GM12878 (cell line): ENCODE measurements around the gene LARGE1. TPM values are rescaled to one million over a fixed set of nuclear protein-coding genes. Genes with fewer than 3 reads are reported as not detected.

Source experiments
- ATAC-seq: fragments of 200-7000 bp; cut with Tn5 transposase; 3 replicates; pipeline ENCODE4 v1.9.1; 2020; ENCODE audit warnings: mild to moderate bottlenecking, moderate library complexity
- BruUV-seq: library from RNA; stranded (reverse); fragments of 400-500 nt; replicated peaks from 2 replicates; lab custom pipeline; 2021; lab: Mats Ljungman, UMichigan
- CTCF ChIA-PET: fragments of 300-600 bp; sonication (Branson Sonifier 250); formaldehyde crosslinking; extraction: SDS; loops from one replicate; lab custom pipeline; 2021; ENCODE audit warnings: inconsistent platforms; lab: Yijun Ruan, JAX
- POLR2A ChIA-PET: fragments of 350-600 bp; formaldehyde crosslinking; extraction: SDS; loops from one replicate; lab custom pipeline; 2021; ENCODE audit warnings: inconsistent platforms; lab: Charles Lee
- RAD21 ChIA-PET: fragments of 300-600 bp; sonication (Branson Sonifier 250); formaldehyde crosslinking; loops from one replicate; lab custom pipeline; 2023; ENCODE audit warnings: antibody characterized with exemption; ENCODE audit not compliant: unreplicated experiment; lab: Charles Lee
- SMC1A ChIA-PET: fragments of 300-600 bp; sonication (Branson Sonifier 250); formaldehyde crosslinking; loops from one replicate; lab custom pipeline; 2023; ENCODE audit not compliant: unreplicated experiment, uncharacterized antibody; lab: Charles Lee
- DNase-seq: peaks from one replicate; pipeline ENCODE4 v3.0.0-alpha.2; 2011; ENCODE audit warnings: low read depth, low spot score
- FAIRE-seq: peaks from 3 replicates; lab custom pipeline; 2011; peaks lifted over from hg19 to GRCh38; lab: Jason Lieb, UNC
- H2AFZ ChIP-seq: 2 replicates; pipeline ENCODE4 v1.6.0; 2011; ENCODE audit warnings: low read depth, low read length, control low read depth; ENCODE audit not compliant: control insufficient read depth
- H3K27ac ChIP-seq: 2 replicates; pipeline ENCODE4 v1.5.1; 2011; ENCODE audit warnings: control low read depth; ENCODE audit not compliant: control insufficient read depth, insufficient read depth
- H3K27me3 ChIP-seq, 2 experiments: replicated peaks in 1 of 2; 2 replicates each; pipeline versions ENCODE4 v1.6.0 to v1.6.1; 2011; ENCODE audit warnings: low read length in 1 of 2; ENCODE audit not compliant: control insufficient read depth in 2 of 2, insufficient read depth in 2 of 2
- H3K36me3 ChIP-seq, 2 experiments: 2 replicates each; pipeline ENCODE4 v1.5.1; 2011; ENCODE audit warnings: low read length in 1 of 2; ENCODE audit not compliant: control insufficient read depth in 2 of 2, insufficient read depth in 2 of 2
- H3K4me1 ChIP-seq: 2 replicates; pipeline ENCODE4 v1.6.1; 2011; ENCODE audit warnings: mild to moderate bottlenecking, low read length, moderate library complexity, mixed read lengths; ENCODE audit not compliant: control insufficient read depth, insufficient read depth
- H3K4me2 ChIP-seq: 2 replicates; pipeline ENCODE4 v1.6.0; 2011; ENCODE audit warnings: control low read depth; ENCODE audit not compliant: control insufficient read depth, insufficient read depth
- H3K4me3 ChIP-seq: fragments of 200-600 bp; sonication (generic); 2 replicates; pipeline ENCODE4 v1.5.1; 2016
- H3K79me2 ChIP-seq: 2 replicates; pipeline ENCODE4 v1.6.0; 2011; ENCODE audit warnings: low read length; ENCODE audit not compliant: control insufficient read depth, insufficient read depth
- H3K9ac ChIP-seq: 2 replicates; pipeline ENCODE4 v1.8.0; 2011; ENCODE audit warnings: low read length, control low read depth, mixed read lengths; ENCODE audit not compliant: control insufficient read depth, insufficient read depth
- H3K9me3 ChIP-seq: replicated peaks from 3 replicates; pipeline ENCODE4 v1.5.1; 2011; ENCODE audit warnings: mild to moderate bottlenecking, low read length; ENCODE audit not compliant: control insufficient read depth, insufficient read depth
- H4K20me1 ChIP-seq: 2 replicates; pipeline ENCODE4 v1.6.0; 2011; ENCODE audit not compliant: control insufficient read depth, insufficient read depth
- BCL11A ChIP-seq: IDR thresholded peaks from 2 replicates; pipeline ENCODE4 v1.6.1; 2011; ENCODE audit warnings: low read depth, low read length
- CBX5 ChIP-seq: sonication (generic); IDR thresholded peaks from 2 replicates; pipeline ENCODE4 v1.6.1; 2016; ENCODE audit warnings: low read depth, moderate library complexity, mild to moderate bottlenecking, inconsistent platforms
- CREM ChIP-seq: IDR thresholded peaks from 2 replicates; pipeline ENCODE4 v1.6.1; 2014; ENCODE audit warnings: antibody characterized with exemption, low read depth
- EED ChIP-seq: sonication (generic); IDR thresholded peaks from 2 replicates; pipeline ENCODE4 v1.6.1; 2016; ENCODE audit warnings: antibody characterized with exemption, low read depth
- ETV6 ChIP-seq, 2 experiments: fragments of 450-650 bp in 1 of 2; IDR thresholded peaks in 1 of 2; conservative IDR thresholded peaks in 1 of 2; 2 replicates each; pipeline ENCODE4 v1.6.1; 2014; ENCODE audit warnings: antibody characterized with exemption in 1 of 2, borderline replicate concordance in 1 of 2, low read depth in 1 of 2, mild to moderate bottlenecking in 1 of 2, moderate library complexity in 1 of 2
- NRF1 ChIP-seq: conservative IDR thresholded peaks from 2 replicates; pipeline ENCODE4 v1.6.1; 2011; ENCODE audit warnings: mild to moderate bottlenecking, low read depth, low read length, improper control_type of control experiment
- PKNOX1 ChIP-seq: fragments of 450-650 bp; IDR thresholded peaks from 2 replicates; pipeline ENCODE4 v1.6.1; 2016; ENCODE audit warnings: mild to moderate bottlenecking
- POU2F2 ChIP-seq: IDR thresholded peaks from 3 replicates; pipeline ENCODE4 v1.6.1; 2011; ENCODE audit warnings: low read depth, mild to moderate bottlenecking, low read length, borderline replicate concordance
- RUNX3 ChIP-seq: IDR thresholded peaks from 2 replicates; pipeline ENCODE4 v1.6.1; 2012; ENCODE audit warnings: low read length, inconsistent platforms
- SRF ChIP-seq, 2 experiments: IDR thresholded peaks; 2 replicates each; pipeline ENCODE4 v1.6.1; 2011; ENCODE audit warnings: low read depth in 2 of 2, low read length in 2 of 2, mild to moderate bottlenecking in 1 of 2, moderate library complexity in 1 of 2
- USF1 ChIP-seq: IDR thresholded peaks from 2 replicates; pipeline ENCODE4 v1.6.1; 2011; ENCODE audit warnings: borderline replicate concordance, low read depth, mild to moderate bottlenecking, moderate library complexity, mixed read lengths, low read length; ENCODE audit not compliant: insufficient read depth; ENCODE audit errors: extremely low read length
- ZNF217 ChIP-seq: fragments of 450-650 bp; IDR thresholded peaks from 2 replicates; pipeline ENCODE4 v1.6.1; 2017; ENCODE audit warnings: antibody characterized with exemption, mild to moderate bottlenecking
- WGBS: methylation state at CpG from one replicate; pipeline ENCODE4 v1.1.6; 2016; ENCODE audit warnings: low lambda C conversion rate; ENCODE audit not compliant: insufficient replicate concordance, insufficient coverage; ENCODE audit errors: missing lambda C conversion rate; 5-methylcytosine and 5-hydroxymethylcytosine counted together
- in situ Hi-C: fragments of 300-500 bp; cut with MboI; formaldehyde crosslinking; loops from 9 replicates; pipeline ENCODE4 v1.14.3; 2018; ENCODE audit warnings: mixed read lengths
- intact Hi-C: fragments of 100-400 bp; cut with micrococcal nuclease; formaldehyde crosslinking; loops from one replicate; pipeline ENCODE4 v1.14.2; 2022; ENCODE audit not compliant: unreplicated experiment
- polyA plus RNA-seq, 11 experiments: library from polyadenylated mRNA; depleted of rRNA in 4 of 11; unstranded in 6 of 11; stranded (reverse) in 5 of 11; fragments of >200 nt; fragmentation: Nextera tagmentation in 4 of 11; fragmentation: Illumina TruSeq in 1 of 11; extraction: Ambion mirVana in 4 of 11; extraction: Trizol in 1 of 11; gene quantifications; 1 replicate in 1 of 11; 2 replicates in 10 of 11; pipeline versions ENCODE4 v1.2.1 to v1.2.3, GENCODE V29; 2011 to 2016; ENCODE audit warnings: inconsistent platforms in 2 of 11, missing spikeins in 2 of 11, low read depth in 1 of 11
- total RNA-seq, 4 experiments: library from RNA; depleted of rRNA in 3 of 4; stranded (reverse); fragments of >200 nt in 3 of 4; fragmentation: Illumina TruSeq in 1 of 4; extraction: Trizol in 1 of 4; gene quantifications; 2 replicates each; pipeline versions ENCODE4 v1.2.1 to v1.2.3, GENCODE V29; 2013 to 2021

Gene LARGE1
- total and polyA plus RNA-seq, 10 of the 15 experiments (the other 5 are each of a cell fraction or from before 2014, with no cell fraction given), result 3.2 to 41.4 (median 17.3) TPM

- in situ Hi-C loops, result no loop called here
- Histone ChIP-seq H3K36me3 (no peaks in the 10 kb centered on the region), H3K4me1 (peaks cover 42% of the 10 kb centered on the region), H3K9ac (peak overlapping the region; percentile 73), H3K9me3 (peaks cover 2% of the 10 kb centered on the region; the same call in 2 of the 3 replicates), H2AFZ (peak overlapping the region; percentile 54; the same call in 1 of the 2 replicates), H3K79me2 (peaks cover 55% of the 10 kb centered on the region), H4K20me1 (no peaks in the 10 kb centered on the region), H3K27ac (peak overlapping the region; percentile 95), H3K4me2 (peak overlapping the region; percentile 92), H3K27me3 (no peaks in the 10 kb centered on the region), H3K4me3 (peak overlapping the region; percentile 51; the same call in 1 of the 2 replicates)
- RAD21 ChIA-PET, result interaction anchor here (1.1 to 2.6 kb wide), 2 partner anchors 20 to 23 kb away, joined by 4 to 12 read pairs; no protein-coding TSS in a partner anchor
- POLR2A ChIA-PET, result interaction anchor here (1.4 kb wide), 1 partner anchor 25 kb away, joined by 4 read pairs; no protein-coding TSS in a partner anchor
- FAIRE-seq, result no peak
- intact Hi-C loops, result no loop called here
- 0% methylated on average over 3 of the region's 3 CpGs for WGBS
- no peak for DNase-seq
- no TSS peak for BruUV-seq
- CTCF ChIA-PET, result no interaction called here
- ATAC-seq, result peak; percentile 80
- SMC1A ChIA-PET, result interaction anchor here (1.5 kb wide), 1 partner anchor 32 kb away, joined by 5 read pairs; no protein-coding TSS in a partner anchor
- no peak for TF ChIP-seq ZNF217
- TF ChIP-seq ETV6 (conservative IDR thresholded peaks at IDR 0.05 in 1 of 2, IDR thresholded peaks at IDR 0.05 in 1 of 2; ENCODE audit: borderline replicate concordance in 1 of 2, low read depth in 1 of 2), result 0 out of 4 replicates have a peak, but pooled peaks of 1 of the 2 experiments have one; percentile 51
- TF ChIP-seq SRF (IDR thresholded peaks at IDR 0.05; ENCODE audit: low read depth in 2 of 2, low read length in 2 of 2), result 0 out of 4 replicates have a peak, but pooled peaks of 1 of the 2 experiments have one; percentile 10
- peak; percentile 21 for TF ChIP-seq RUNX3
- no peak for TF ChIP-seq USF1
- TF ChIP-seq CREM, result peak; percentile 56
- no peak for TF ChIP-seq CBX5
- no peak for TF ChIP-seq PKNOX1
- TF ChIP-seq EED, result peak; percentile 45; the same call in 1 of the 2 replicates
- no peak for TF ChIP-seq NRF1
- TF ChIP-seq BCL11A, result no peak
- TF ChIP-seq POU2F2, result peak; percentile 90
Measured at GRCh38 chr22:33896154-33896553, 24.1 kb downstream of the LARGE1 start.
